Fibroblast of mammary gland (primary cell): ENCODE results near the gene POLE4.

Experiments
- DNase-seq: peaks from one replicate; pipeline ENCODE4 v3.0.0-alpha.2; 2010; ENCODE audit warnings: low read depth
- H3K4me3 ChIP-seq: 2 replicates; pipeline ENCODE4 v1.5.1; 2011; ENCODE audit warnings: low read depth, mild to moderate bottlenecking, low read length, moderate library complexity; ENCODE audit not compliant: control insufficient read depth
- TF ChIP-seq, protein P1 (sequence below): conservative IDR thresholded peaks from 2 replicates; pipeline ENCODE4 v1.5.1; 2011; ENCODE audit warnings: low read depth, low read length, inconsistent platforms; ENCODE audit not compliant: control insufficient read depth, insufficient read depth

The POLE4 gene

DNA sequence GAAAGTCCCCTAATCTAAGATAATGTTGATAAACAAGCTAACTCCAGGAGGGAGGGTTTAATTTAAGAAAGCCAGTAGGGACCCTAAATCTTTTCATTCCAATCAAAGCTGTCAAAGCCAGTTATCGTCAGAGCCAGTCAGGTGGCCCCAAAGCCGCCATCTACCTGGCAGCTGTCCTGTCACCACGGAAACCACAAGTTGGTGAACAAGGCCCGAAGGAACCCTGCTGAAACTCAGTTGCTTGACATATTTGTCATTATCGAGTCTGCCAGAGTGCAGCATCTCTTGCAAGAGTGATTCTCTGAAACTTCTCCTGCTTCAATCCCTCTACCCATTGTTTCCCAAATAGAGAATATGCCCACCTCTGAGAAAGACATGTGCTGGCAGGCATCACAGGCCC, 30.8 kb upstream of the POLE4 start:
- DNase-seq, result no peak
- TF ChIP-seq, protein P1, sequence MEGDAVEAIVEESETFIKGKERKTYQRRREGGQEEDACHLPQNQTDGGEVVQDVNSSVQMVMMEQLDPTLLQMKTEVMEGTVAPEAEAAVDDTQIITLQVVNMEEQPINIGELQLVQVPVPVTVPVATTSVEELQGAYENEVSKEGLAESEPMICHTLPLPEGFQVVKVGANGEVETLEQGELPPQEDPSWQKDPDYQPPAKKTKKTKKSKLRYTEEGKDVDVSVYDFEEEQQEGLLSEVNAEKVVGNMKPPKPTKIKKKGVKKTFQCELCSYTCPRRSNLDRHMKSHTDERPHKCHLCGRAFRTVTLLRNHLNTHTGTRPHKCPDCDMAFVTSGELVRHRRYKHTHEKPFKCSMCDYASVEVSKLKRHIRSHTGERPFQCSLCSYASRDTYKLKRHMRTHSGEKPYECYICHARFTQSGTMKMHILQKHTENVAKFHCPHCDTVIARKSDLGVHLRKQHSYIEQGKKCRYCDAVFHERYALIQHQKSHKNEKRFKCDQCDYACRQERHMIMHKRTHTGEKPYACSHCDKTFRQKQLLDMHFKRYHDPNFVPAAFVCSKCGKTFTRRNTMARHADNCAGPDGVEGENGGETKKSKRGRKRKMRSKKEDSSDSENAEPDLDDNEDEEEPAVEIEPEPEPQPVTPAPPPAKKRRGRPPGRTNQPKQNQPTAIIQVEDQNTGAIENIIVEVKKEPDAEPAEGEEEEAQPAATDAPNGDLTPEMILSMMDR, result no peak
- no peak overlapping the region for H3K4me3 ChIP-seq

DNA sequence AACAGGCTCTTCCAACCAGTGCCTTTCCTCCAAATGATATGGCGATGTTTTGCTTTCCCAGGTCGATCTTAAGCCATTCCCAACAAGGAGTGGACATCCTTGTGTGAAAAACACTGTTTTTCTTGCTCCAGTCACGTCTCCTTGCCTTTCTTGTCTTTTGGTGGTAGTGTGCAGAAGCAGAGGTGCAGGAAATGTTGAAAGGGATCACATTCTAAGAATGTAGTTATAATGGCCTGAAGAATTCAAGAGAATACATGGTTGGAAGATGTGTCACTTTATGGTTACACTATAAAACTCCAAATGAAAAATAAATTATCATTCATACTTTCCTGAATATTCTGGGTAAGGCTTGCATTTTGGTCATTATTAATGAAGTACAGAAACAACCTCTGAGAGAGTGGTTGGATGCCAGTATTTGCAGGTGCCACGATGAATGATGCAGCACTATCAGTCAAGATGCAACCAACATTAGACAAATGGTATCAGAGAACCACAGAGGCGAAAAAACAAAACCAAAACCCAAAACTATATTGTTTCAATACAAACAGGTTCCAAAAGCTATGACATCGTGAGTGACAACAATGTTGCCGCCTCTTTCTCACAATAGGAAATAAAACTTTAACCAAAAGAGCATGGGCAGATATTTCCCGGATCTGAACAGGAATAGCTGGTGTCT, 27.5 kb upstream of the POLE4 start:
- no peak for DNase-seq
- H3K4me3 ChIP-seq, result no peak overlapping the region
- TF ChIP-seq, protein P1, result no peak

DNA sequence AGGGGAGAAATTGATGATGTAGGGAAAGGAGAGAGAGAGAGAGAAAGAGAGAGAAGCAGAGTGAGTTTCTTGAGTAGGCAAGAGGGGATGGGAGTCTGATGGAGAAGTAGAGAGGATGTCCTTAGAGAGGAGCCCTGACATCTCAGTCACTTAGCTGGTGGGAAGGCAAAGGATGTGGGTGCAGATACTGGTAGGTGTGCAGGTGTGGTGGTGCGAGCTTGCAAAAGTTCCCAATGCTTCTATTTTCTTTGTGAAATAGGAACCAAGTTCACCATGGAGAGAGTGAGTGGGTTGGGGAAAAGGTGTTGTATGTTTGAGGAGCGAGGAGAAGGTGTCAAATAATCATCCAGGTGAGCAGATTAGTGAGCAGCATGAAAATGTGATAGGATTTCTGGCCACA, 26.5 kb upstream of the POLE4 start:
- no peak for DNase-seq
- no peak overlapping the region for H3K4me3 ChIP-seq
- TF ChIP-seq, protein P1, result no peak

DNA sequence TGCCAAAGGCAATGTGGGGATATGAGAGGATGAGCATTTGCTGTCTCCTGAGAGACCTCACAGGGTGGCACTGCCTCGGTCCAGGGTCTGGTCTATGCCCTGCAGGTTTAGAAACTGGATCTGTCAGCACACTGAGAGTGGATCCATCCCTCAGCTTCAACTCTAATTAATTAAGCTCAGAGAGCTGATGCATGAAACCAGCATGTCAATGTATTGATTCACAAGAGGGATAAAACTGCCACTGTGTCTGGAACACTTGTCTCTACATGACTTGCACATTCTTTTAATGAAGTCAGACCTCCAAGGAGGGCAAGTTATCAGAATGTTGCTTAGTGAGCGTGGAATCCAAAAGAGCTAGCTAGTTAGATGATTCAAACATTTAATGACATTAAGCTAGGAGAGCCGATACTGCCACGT, 22.5 kb upstream of the POLE4 start:
- no peak overlapping the region for H3K4me3 ChIP-seq
- TF ChIP-seq, protein P1, result no peak
- no peak for DNase-seq

DNA sequence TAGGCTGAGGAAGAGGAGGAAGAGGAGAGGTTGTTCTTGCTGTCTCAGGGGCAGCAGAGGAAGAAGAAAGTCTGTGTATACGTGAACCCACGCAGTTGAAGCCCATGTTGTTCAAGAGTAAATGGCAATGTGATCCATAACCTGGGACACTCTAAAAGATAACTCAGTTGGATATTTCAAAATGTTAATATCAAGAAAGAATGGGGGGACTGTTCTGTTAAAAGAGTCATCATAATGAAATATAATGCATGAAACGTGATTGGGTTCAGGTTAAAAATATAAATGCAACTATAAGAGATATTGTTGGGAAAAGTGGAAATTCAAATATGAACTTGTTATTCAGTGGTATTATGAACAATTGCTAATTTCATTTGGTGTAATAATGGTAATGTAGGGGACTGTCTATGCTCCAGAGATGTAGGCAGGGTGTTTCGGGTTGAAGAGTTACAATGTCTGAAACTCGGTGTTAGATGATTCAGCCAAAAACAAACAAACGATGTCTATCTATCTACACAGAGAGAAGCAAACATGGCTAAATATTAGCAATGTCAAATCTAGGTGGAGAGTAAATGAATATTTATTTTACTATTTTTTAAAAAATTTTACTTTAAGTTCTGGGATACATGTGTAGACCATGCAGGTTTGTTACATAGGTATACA, 21.1 kb upstream of the POLE4 start:
- TF ChIP-seq, protein P1, result no peak
- DNase-seq, result no peak

DNA sequence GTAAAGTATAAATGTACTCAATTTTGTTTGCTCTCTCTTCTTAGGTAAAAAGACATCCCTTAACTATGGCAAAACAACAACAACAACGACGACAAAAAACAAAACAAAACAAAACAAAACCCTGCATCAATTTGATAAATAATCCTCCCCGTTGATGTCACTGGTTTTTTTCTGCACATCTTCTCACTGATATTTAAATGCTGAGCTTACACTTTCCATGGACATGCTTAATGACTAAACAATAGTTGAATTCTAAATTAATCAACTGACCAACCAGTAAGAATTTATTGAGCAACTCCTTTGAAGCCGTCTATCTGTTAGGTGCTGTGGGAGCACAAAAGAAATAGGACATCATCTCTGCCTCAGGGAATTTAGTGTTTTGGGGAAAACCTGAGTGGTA, 20.2 kb upstream of the POLE4 start:
- DNase-seq, result no peak
- TF ChIP-seq, protein P1, result no peak
- H3K4me3 ChIP-seq, result no peak overlapping the region

More for the DNA sequence above, 21.1 kb upstream of the POLE4 start:
- H3K4me3 ChIP-seq, result no peak overlapping the region
